Stimulated activated CD8-positive, alpha-beta memory T cell treated with anti-CD3 and anti-CD28 coated beads, Interleukin-15, amount 100 ng/mL, for 4 hours (primary cell): ENCODE data around the gene MEAF6.

Source experiments
- DNase-seq, 2 donors: peaks; one replicate each; pipeline ENCODE4 v3.0.0-alpha.2; 2020; ENCODE audit warnings: low read depth in 2 of 2

MEAF6 gene

GRCh38 chr1:37473431-37474045, 41.0 kb downstream of the MEAF6 start:
- DNase-seq, result no peak

DNA sequence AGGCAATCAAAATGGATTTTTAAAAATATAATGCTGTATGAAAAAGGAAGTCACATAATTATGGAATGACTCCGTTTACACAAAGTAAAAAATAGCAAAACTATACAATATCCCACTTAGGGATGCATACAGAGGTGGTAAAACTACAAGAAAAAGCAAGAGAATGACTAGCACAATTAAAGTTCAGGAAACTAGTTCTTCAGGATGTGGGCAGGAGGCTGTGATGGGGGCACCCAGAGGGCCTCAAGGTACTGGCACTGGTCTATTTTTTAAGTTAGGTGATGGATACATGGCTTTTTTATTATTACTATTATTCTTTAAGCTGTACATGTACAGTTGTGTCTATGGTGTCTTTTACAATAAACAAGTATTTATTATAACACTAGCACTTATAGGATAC, 41.6 kb downstream of the MEAF6 start:
- DNase-seq, result no peak

DNA sequence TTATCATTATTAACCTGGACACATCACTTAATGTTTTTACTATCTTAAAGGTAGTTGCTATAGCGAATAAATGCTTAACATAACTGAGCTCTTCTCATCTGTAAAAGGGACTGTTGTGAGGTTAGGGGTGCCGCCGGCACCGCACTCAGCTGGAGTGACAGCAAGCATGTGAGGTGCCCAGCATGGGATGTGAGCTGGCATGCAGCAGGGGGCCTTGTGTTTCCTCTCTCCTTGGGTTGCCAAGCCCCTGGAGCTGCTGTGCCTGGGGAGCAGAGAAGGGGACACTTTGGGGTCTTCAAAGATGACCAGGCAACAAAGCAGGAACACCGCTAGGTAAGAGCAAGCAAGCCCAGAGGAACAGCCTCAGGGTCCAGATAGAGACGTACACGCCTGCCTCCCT, 42.3 kb downstream of the MEAF6 start:
- DNase-seq, result no peak

- no peak for DNase-seq
These were observed 43.0 kb downstream of the MEAF6 start for GRCh38 chr1:37471345-37472231.

DNA sequence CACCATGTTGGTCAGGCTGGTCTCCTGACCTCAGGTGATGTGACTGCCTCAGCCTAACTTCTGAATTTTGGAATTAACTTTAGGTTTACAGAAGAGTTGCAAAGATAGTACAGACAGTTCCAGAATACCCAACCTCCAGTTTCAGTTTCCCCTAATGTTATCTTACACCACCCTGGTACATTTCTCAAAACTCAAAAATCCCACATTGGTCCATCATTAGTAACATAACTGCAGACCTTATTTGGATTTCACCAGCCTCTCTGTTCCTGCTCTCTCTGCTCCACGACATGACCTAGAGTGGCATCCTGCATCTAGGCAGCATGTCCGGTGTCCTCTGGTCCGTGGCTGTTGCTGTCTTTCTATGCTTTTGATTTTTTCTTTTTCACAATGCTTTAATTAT, 45.2 kb downstream of the MEAF6 start:
- no peak for DNase-seq

GRCh38 chr1:37468037-37468436, 46.5 kb downstream of the MEAF6 start:
- DNase-seq, result no peak

DNA sequence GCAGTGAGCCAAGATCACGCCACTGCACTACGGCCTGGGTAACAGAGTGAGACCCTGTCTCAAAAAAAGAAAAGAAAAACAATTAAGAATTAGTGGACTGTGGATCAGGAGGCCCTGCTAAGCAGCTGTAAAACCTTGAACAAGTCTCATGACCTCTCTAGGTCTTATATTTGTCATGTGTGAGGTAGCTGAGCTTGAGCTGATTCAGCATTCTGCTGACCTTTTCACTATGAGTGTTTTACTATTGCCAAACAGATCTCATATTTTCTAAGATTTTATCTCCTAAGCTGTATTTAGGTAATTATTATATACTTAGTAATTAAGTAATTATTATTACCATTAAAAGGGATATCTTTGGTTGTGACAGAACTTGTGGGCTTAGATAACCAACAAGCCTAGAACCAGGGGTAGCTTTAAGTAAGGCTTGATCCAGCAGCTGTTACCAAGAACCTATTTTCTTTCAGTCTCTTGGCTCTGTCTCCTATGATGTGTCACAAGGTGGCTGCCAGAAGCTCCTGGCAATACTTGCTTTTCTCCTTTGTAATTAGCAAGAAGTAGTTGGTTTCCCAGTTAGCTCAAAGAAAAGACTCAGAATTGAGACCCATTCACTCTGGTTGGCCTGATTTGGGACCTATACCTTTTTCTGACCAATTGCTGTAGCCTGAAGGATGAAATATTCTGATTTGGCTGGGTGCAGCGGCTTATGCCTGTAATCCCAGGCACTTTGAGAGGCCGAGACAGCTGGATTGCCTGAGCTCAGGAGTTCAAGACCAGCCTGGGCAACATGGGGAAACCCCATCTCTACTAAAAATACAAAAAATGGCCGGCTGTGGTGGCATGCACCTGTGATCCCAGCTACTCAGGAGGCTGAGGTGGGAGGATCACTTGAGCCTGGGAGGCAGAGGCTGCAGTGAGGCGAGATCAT, 48.7 kb downstream of the MEAF6 start:
- no peak for DNase-seq

DNA sequence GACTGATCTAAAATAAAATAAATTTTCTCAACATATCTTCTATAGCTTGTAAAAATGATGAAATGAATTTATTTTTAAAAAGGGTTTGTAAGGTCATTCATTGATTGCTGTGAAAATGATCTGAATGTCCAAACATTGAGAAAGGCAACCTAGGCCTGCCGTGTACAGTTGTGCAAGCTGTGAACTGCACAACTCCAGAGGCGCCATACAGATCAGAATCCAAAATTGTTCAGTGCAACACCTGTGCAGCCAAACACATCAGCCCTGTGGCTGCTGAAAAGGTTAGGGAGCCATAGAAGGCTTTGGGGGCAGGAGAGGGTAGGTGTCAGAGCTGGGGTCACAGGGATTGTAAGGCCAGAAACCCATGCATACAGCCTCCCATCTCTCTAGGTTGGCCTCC, 50.1 kb downstream of the MEAF6 start:
- DNase-seq, result no peak

DNA sequence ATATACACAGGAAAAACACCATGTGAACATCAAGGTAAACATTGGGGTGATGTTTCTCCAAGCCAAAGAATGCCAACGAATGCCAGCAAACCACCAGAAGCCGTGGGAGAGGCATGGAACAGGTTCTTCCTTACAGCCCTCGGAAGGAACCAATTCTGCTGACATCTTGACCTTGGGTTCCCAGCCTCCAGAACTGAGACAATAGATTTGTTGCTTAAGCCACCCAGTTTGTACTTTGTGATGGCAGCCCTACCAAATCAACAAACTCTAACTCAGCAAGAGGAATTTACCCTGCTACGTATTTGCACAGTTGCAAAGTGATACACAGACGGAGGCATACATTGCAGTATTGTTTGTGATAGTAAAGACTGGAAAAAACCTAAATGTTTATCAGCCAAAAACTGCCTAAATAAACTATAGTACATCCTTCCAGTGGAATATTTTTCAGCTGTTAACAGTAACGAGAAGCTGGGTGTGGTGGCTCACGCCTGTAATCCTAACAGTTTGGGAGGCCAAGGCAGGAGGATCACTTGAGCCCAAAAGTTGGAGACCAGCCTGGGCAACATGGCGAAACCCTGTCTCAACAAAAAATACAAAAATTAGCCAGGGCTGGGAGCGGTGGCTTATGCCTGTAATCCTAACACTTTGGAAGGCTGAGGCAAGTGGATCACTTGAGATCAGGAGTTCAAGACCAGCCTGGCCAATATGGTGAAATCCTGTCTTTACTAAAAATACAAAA, 52.7 kb downstream of the MEAF6 start:
- no peak for DNase-seq

DNA sequence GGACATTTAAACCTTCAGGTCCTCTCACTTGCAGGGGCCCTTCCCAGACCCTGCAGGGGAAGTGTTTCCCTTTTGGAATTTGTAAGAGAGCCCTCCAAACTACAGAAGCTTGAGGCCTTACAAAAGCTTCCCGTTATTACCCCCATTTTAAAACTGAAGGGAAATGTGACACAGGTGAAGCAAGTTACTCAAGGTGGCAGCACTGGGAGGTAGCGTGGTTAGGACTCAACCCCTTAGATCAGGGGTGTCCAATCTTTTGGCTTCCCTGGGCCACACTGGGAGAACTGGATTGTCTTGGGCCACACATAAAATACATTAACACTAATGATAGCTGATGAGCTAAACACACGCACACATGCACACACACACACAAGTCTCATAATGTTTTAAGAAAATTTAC, 56.0 kb downstream of the MEAF6 start:
- DNase-seq, result no peak

DNA sequence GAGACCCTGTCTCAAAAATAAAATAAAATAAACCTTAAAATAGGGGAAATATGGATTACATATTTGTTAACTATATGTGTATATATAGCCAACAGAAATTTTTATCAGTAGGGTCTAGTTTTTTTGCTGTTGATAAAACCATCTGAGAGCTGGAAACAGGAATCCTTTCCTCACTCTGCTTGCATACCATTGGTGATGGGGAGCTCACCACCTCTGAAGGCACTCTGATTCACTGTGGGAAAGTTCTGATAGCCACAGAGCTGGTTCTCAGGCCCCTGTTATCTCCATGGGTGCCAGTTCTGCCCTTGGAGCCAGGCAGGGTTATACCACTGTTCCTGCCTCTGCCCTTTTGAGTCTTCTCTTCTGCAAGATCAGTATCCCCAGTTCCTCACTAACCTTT, 58.0 kb downstream of the MEAF6 start:
- no peak for DNase-seq

DNA sequence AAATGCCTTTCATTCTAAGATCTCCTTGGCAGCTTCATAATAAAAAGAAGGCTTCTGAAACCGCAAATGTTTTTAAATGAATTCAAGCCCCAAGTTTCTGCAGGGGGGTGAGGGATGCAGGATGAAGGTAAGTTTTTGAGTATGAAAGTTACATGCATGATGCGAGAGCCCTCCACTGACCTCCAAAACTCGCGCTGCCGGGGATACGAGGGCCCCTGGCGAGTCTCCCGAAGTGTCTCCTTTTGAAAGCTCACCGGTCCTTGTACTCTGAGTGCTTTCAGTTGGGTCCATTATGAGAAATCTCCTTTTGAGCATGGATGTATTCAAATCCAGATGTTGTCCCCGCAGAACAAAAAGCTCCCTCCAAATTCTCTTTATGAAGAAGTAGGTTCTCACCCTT, 59.0 kb downstream of the MEAF6 start:
- no peak for DNase-seq

- no peak for DNase-seq
These were observed 60.9 kb downstream of the MEAF6 start for GRCh38 chr1:37453647-37454046.

DNA sequence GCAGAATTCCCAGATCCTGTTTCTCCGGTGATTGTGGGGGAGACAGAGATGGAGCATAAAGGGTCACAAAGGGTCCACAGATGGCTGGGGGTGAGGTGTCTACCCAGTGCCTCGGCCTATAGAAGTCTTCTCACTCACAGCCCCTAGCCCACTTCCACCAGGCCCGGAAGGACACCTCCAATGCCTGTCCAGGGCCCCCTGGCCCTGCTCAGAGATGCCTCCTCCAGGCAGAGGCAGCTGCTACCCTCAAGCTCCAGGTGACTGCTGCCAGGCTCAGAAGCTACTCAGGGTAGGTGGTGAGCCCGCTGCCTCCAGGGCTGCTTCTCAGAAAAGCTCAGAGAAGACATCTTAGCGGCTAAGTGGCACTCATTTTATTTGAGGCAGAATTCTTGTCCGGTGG, 62.1 kb downstream of the MEAF6 start:
- DNase-seq, result no peak

DNA sequence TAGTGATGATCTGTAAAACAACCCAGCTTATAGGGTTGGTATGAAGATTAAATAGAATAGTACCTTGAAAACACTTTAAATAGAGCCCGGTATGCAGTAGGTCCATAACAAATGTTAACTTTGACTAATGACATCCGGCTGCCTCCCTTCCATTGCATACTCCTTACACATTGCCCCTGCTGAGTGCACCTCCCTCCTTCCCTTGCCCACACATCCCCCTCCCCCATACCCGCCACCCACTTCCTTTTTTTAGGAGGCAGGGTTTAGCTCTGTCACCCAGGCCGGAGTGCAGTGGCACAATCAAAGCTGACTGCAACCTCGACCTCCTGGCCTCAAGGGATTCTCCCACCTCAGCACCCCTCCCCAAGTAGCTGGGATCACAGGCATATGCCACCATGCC, 64.6 kb downstream of the MEAF6 start:
- peak in 1 of 2 donors; percentile 23 for DNase-seq

- no peak for DNase-seq
These were observed 65.7 kb downstream of the MEAF6 start for GRCh38 chr1:37448691-37449417.

GRCh38 chr1:37448185-37448584, 66.4 kb downstream of the MEAF6 start:
- no peak for DNase-seq

DNA sequence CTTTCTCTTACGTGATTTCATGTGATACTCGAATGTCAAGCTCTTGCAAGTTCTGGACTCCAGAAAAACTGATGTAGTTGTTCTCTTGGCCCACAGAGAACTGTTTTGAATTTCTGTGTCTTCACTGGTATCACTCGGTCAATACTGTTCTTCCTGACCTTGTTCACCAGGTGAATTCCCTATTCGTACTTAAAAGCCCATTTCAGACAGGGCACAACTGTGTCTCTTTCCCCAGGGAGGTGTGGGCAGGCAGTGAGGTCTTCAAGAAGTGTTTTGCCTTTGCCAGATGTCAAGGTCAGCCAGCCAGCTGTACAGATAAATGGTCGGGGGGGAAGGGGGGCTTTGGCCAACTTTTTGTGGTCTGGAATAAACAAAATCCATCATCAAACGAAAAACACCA, 67.7 kb downstream of the MEAF6 start:
- DNase-seq, result no peak

GRCh38 chr1:37442644-37443043, 71.9 kb downstream of the MEAF6 start:
- DNase-seq, result no peak
